Measurements from ENCODE around the gene ATP6V0E2.
A peak's percentile ranks its signal among the peaks of the same experiment; 100 is the strongest.
"Not testable (repeated sequence)": the region's sequence is repeated elsewhere in the genome, so short reads cannot be mapped to it uniquely, and the experiment has no call there.

The ATP6V0E2 gene

DNA sequence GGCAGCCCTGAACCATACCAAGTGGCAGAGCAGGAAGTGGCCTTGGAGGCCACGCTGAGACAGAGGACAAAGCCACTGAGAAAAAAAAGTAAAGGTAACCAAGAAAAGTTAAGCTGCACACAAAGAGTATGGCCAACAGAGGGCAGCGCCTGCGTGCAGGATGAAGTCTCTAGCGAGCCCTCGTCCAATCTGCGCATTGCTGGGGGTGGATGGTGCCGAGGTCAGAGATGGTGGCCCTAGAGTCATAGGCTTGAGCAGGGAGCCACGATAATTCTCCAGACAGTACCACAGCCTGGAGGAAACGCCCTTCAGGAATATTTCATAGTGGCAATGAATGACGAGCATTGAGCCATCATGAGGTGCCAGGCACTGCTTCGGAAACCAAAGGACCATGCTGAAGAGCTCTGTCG lies 9.7 kb downstream of the ATP6V0E2 start:
- no peak overlapping the region for H3K4me3 ChIP-seq (ENCODE audit: low read depth, low read length)
- peak; percentile 71 for DNase-seq (ENCODE audit: low read depth)
- peak; percentile 90 for TF ChIP-seq CTCF (conservative IDR thresholded peaks at IDR 0.05; ENCODE audit: low read depth, low read length)

DNA sequence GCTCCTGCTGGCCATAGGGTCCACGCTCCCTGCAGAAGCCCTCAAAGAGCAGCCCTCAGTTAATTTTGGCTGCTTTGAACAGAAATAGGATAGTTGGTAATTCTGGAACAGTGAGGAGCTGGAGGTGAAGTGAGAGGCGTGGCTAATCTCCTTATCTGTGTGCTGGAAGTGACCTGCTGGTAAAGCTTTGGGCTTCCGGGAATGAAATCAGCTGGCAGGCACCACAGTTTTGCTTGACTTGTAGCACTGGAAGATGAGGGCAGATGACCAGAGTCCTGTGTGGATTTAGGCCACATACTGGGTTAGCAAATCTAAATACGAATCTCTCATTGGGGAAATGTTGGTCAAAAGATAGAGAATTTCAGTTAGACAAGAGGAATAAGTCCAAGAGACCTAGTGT lies 10.2 kb downstream of the ATP6V0E2 start:
- no peak for TF ChIP-seq CTCF (conservative IDR thresholded peaks at IDR 0.05; ENCODE audit: low read depth, low read length)
- H3K4me3 ChIP-seq (ENCODE audit: low read depth, low read length) = no peak overlapping the region
- DNase-seq (ENCODE audit: low read depth) = no peak

DNA sequence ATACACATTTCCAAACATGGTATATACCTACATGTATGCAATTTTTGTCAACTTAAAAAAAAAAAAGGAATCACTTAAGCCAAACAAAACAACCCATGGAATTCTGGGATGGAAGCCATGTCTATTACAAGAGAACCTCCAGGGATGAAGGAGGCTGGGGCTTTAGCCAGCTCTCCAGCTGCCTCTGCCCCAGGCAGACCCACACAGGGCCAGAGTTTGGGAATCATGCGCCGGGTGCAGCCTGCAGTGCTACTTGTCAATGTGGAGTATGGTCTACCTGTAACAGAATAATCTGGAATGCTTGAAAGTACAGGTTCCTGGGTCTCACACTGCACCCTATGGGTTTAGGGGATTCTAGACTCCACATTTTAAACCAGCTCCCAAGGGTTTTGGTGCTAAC lies 10.8 kb downstream of the ATP6V0E2 start:
- DNase-seq (ENCODE audit: low read depth) = no peak
- TF ChIP-seq CTCF (conservative IDR thresholded peaks at IDR 0.05; ENCODE audit: low read depth, low read length) = no peak

GRCh38 chr7:149885191-149886017 lies 11.6 kb downstream of the ATP6V0E2 start:
- TF ChIP-seq CTCF (conservative IDR thresholded peaks at IDR 0.05; ENCODE audit: low read depth, low read length) = no peak
- DNase-seq (ENCODE audit: low read depth) = peak; percentile 71
- no peak overlapping the region for H3K4me3 ChIP-seq (ENCODE audit: low read depth, low read length)

More for the DNA sequence above, 10.8 kb downstream of the ATP6V0E2 start:
- H3K4me3 ChIP-seq (ENCODE audit: low read depth, low read length) = no peak overlapping the region

GRCh38 chr7:149886018-149886415 lies 12.2 kb downstream of the ATP6V0E2 start:
- H3K4me3 ChIP-seq (ENCODE audit: low read depth, low read length) = no peak overlapping the region
- no peak for DNase-seq (ENCODE audit: low read depth)
- TF ChIP-seq CTCF (conservative IDR thresholded peaks at IDR 0.05; ENCODE audit: low read depth, low read length) = no peak

DNA sequence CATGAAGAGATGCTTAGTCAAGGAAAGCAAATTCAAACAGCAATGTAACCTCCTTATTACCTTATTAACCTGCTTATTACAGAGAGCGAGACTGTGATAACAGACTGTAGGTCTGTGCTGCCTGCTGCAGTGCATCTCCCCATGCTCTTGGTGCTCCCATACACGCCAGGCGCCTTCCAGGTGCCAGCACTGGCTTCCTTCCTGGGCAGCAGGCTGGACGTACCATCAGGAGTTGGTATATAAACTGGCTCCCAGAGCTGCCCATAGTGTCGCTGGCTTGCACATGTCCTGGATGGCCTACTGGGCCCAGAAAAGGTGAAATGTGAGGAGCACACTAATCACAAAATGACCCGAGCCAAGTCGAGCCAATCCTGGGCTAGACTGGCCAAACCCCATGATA lies 13.5 kb downstream of the ATP6V0E2 start:
- TF ChIP-seq CTCF (conservative IDR thresholded peaks at IDR 0.05; ENCODE audit: low read depth, low read length) = no peak
- no peak overlapping the region for H3K4me3 ChIP-seq (ENCODE audit: low read depth, low read length)

DNA sequence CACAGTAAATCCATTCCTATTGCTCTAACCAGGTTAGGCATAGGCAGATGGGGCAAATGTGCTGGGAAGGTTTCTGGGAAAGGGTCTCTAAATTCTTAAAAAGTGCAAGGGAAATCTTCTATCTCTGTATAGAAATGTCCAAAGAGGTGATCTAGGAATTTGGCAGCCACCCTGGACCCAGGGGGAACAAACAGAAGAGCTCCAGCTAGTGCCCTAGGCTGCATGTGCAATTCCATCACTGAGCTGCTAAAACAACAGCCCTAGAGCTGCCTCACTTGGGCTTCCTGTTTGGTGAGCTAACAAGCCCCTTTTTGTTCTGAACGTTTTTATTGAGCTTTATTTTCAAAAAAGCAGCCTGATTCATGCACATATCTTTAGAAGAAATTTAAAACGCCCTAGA lies 16.9 kb downstream of the ATP6V0E2 start:
- H3K4me3 ChIP-seq (ENCODE audit: low read depth, low read length); DNase-seq (ENCODE audit: low read depth): not testable (repeated sequence)

More for the DNA sequence above, 13.5 kb downstream of the ATP6V0E2 start:
- DNase-seq (ENCODE audit: low read depth) = no peak

DNA sequence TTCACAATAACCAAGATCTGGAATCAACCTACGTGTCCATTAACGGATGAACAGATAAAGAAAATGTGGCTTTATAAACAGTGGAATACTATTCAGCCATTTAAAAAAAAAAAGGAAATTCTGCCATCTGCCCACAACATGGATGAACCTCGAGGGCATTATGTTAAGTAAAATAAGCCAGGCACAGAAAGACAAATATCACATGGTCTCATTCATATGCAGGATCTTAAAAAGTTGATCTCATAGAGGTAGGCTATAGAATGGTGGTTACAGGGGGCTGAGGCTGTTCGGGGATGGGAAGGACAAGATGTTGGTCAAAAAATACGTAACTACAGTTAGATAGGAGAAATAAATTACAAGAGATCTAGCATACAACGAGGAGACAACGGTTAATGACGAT lies 21.2 kb downstream of the ATP6V0E2 start:
- not testable (repeated sequence) for DNase-seq (ENCODE audit: low read depth)

GRCh38 chr7:149907776-149908376 lies 34.1 kb downstream of the ATP6V0E2 start:
- H3K4me3 ChIP-seq (ENCODE audit: low read depth, low read length); DNase-seq (ENCODE audit: low read depth): not testable (repeated sequence)

More for the DNA sequence above, 21.2 kb downstream of the ATP6V0E2 start:
- not testable (repeated sequence) for H3K4me3 ChIP-seq (ENCODE audit: low read depth, low read length)

DNA sequence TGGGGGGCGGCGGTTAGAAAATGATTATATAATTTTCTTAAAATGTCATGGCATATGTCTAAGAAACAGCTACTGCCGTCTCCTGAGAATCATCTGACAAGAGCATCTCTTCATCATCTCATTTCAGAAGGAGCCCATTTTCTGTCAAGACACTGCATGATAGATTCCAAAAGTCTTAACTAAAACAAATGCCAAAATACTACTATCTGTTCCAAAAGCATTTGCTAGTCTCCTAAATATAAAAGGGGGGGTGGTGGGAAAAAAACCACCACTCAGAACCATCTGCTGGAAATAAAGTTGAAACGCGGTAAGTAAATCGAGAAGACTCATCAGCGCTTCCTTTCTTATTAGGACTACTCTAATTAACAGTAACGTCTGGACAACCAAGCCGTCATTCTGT lies 36.5 kb downstream of the ATP6V0E2 start:
- DNase-seq (ENCODE audit: low read depth); H3K4me3 ChIP-seq (ENCODE audit: low read depth, low read length): not testable (repeated sequence)

GRCh38 chr7:149912126-149912525 lies 38.4 kb downstream of the ATP6V0E2 start:
- peak; percentile 60 for DNase-seq (ENCODE audit: low read depth)

More at GRCh38 chr7:149912126-149912525, 38.4 kb downstream of the ATP6V0E2 start:
- not testable (repeated sequence) for H3K4me3 ChIP-seq (ENCODE audit: low read depth, low read length)
